ENCODE measurements around the gene OR4E1. TPM values are rescaled to one million over a fixed set of nuclear protein-coding genes. Genes with fewer than 3 reads are reported as not detected.

The OR4E1 gene
- total RNA-seq, 1 donor from 2014 or later = not detected

GRCh38 chr14:21669284-21669683, 4.3 kb downstream of the OR4E1 start:
- no peak for TF ChIP-seq CTCF (IDR thresholded peaks at IDR 0.05; ENCODE audit: insufficient read depth, low read length, poor library complexity, severe bottlenecking)
- no peaks in the 10 kb centered on the region for H3K36me3 ChIP-seq (ENCODE audit: control insufficient read depth, insufficient read depth, low read length)
- no peak for DNase-seq (ENCODE audit: low read depth)
- H3K4me3 ChIP-seq (ENCODE audit: low read depth, low read length) = no peak overlapping the region
- H3K27me3 ChIP-seq (ENCODE audit: control insufficient read depth, insufficient read depth, low read length) = no peaks in the 10 kb centered on the region

- no peak for TF ChIP-seq CTCF (IDR thresholded peaks at IDR 0.05; ENCODE audit: insufficient read depth, low read length, poor library complexity, severe bottlenecking)
- H3K36me3 ChIP-seq (ENCODE audit: control insufficient read depth, insufficient read depth, low read length) = no peaks in the 10 kb centered on the region
- no peaks in the 10 kb centered on the region for H3K27me3 ChIP-seq (ENCODE audit: control insufficient read depth, insufficient read depth, low read length)
- no peak overlapping the region for H3K4me3 ChIP-seq (ENCODE audit: low read depth, low read length)
- peak; percentile 26 for DNase-seq (ENCODE audit: low read depth)
Observed at GRCh38 chr14:21668377-21668776, 5.2 kb downstream of the OR4E1 start.

GRCh38 chr14:21656980-21657379, 16.6 kb downstream of the OR4E1 start:
- no peak for DNase-seq (ENCODE audit: low read depth)
- H3K27me3 ChIP-seq (ENCODE audit: control insufficient read depth, insufficient read depth, low read length) = no peaks in the 10 kb centered on the region
- H3K4me3 ChIP-seq (ENCODE audit: low read depth, low read length) = no peak overlapping the region
- no peak for TF ChIP-seq CTCF (IDR thresholded peaks at IDR 0.05; ENCODE audit: insufficient read depth, low read length, poor library complexity, severe bottlenecking)
- no peaks in the 10 kb centered on the region for H3K36me3 ChIP-seq (ENCODE audit: control insufficient read depth, insufficient read depth, low read length)

- TF ChIP-seq CTCF (IDR thresholded peaks at IDR 0.05; ENCODE audit: insufficient read depth, low read length, poor library complexity, severe bottlenecking) = no peak
- H3K27me3 ChIP-seq (ENCODE audit: control insufficient read depth, insufficient read depth, low read length) = no peaks in the 10 kb centered on the region
- H3K4me3 ChIP-seq (ENCODE audit: low read depth, low read length) = no peak overlapping the region
- DNase-seq (ENCODE audit: low read depth) = no peak
- H3K36me3 ChIP-seq (ENCODE audit: control insufficient read depth, insufficient read depth, low read length) = no peaks in the 10 kb centered on the region
Observed at GRCh38 chr14:21654215-21654614, 19.4 kb downstream of the OR4E1 start.

- Histone ChIP-seq H3K4me3 (ENCODE audit: low read depth, low read length) (no peak within 1 kb of the TSS), H3K27me3 (ENCODE audit: control insufficient read depth, insufficient read depth, low read length) (no peaks in the 10 kb centered on the region), H3K36me3 (ENCODE audit: control insufficient read depth, insufficient read depth, low read length) (no peaks in the 10 kb centered on the region)
- no peak for DNase-seq (ENCODE audit: low read depth)
- no peak for TF ChIP-seq CTCF (IDR thresholded peaks at IDR 0.05; ENCODE audit: insufficient read depth, low read length, poor library complexity, severe bottlenecking)
Observed at GRCh38 chr14:21653331-21653885, 20.2 kb downstream of the OR4E1 start, which contains the start of gene OR4E2. Gene OR4E2, plus strand, starts transcription at chr14:21653835. Its CDS starts 11,248 bp downstream, at chr14:21665083.

- TF ChIP-seq CTCF (IDR thresholded peaks at IDR 0.05; ENCODE audit: insufficient read depth, low read length, poor library complexity, severe bottlenecking) = no peak
- H3K4me3 ChIP-seq (ENCODE audit: low read depth, low read length) = no peak overlapping the region
- no peak for DNase-seq (ENCODE audit: low read depth)
- no peaks in the 10 kb centered on the region for H3K36me3 ChIP-seq (ENCODE audit: control insufficient read depth, insufficient read depth, low read length)
- H3K27me3 ChIP-seq (ENCODE audit: control insufficient read depth, insufficient read depth, low read length) = no peaks in the 10 kb centered on the region
Observed at GRCh38 chr14:21652209-21652808, 21.3 kb downstream of the OR4E1 start.

Measured in kidney epithelial cell (primary cell).